Calu3 (cell line): ENCODE measurements around the gene MYO10. TPM values are rescaled to one million over a fixed set of nuclear protein-coding genes. Genes with fewer than 3 reads are reported as not detected.

ENCODE experiments used
- BruUV-seq: library from RNA; stranded (reverse); fragments of 400-500 nt; replicated peaks from 2 replicates; lab custom pipeline; 2021; lab: Mats Ljungman, UMichigan
- CTCF ChIA-PET: fragments of 300-600 bp; sonication (Branson Sonifier 250); formaldehyde crosslinking; loops from one replicate; lab custom pipeline; 2022; ENCODE audit warnings: antibody characterized with exemption; lab: Charles Lee
- DNase-seq: peaks from one replicate; pipeline ENCODE4 v3.0.0; 2022
- H3K27ac Mint-ChIP-seq: one replicate; pipeline ENCODE4 v1.8.0; 2022; ENCODE audit warnings: mixed read lengths; ENCODE audit not compliant: unreplicated experiment
- H3K27me3 Mint-ChIP-seq: one replicate; pipeline ENCODE4 v1.8.0; 2022; ENCODE audit warnings: mixed read lengths; ENCODE audit not compliant: unreplicated experiment
- H3K36me3 Mint-ChIP-seq: one replicate; pipeline ENCODE4 v1.8.0; 2022; ENCODE audit warnings: mild to moderate bottlenecking, moderate library complexity, mixed read lengths; ENCODE audit not compliant: insufficient read depth, unreplicated experiment
- H3K4me1 Mint-ChIP-seq: one replicate; pipeline ENCODE4 v1.8.0; 2022; ENCODE audit warnings: mild to moderate bottlenecking, low read depth, mixed read lengths; ENCODE audit not compliant: unreplicated experiment
- H3K4me3 Mint-ChIP-seq: one replicate; pipeline ENCODE4 v1.8.0; 2022; ENCODE audit warnings: mild to moderate bottlenecking, low read depth, moderate library complexity, mixed read lengths; ENCODE audit not compliant: unreplicated experiment
- H3K9me3 Mint-ChIP-seq: one replicate; pipeline ENCODE4 v1.8.0; 2022; ENCODE audit warnings: low read depth, mixed read lengths; ENCODE audit not compliant: unreplicated experiment
- intact Hi-C: fragments of 100-400 bp; cut with micrococcal nuclease; formaldehyde crosslinking; loops from one replicate; pipeline ENCODE4 v1.10.0; 2022; ENCODE audit not compliant: unreplicated experiment
- total RNA-seq: library from RNA; stranded (reverse); gene quantifications from 2 replicates; pipeline ENCODE4 v1.2.3, GENCODE V29; 2022
- TF ChIP-seq, protein P1 (sequence below): fragments of 200-600 bp; IDR thresholded peaks from one replicate; pipeline ENCODE4 v1.8.0; 2022; ENCODE audit warnings: antibody characterized with exemption; ENCODE audit not compliant: unreplicated experiment

MYO10 gene
- total RNA-seq, 1 experiment from 2014 or later = 101 TPM

- CTCF ChIA-PET = no interaction called here
- BruUV-seq = no TSS peak
Observed at GRCh38 chr5:16871746-16872339, 64.2 kb downstream of the MYO10 start.

DNA sequence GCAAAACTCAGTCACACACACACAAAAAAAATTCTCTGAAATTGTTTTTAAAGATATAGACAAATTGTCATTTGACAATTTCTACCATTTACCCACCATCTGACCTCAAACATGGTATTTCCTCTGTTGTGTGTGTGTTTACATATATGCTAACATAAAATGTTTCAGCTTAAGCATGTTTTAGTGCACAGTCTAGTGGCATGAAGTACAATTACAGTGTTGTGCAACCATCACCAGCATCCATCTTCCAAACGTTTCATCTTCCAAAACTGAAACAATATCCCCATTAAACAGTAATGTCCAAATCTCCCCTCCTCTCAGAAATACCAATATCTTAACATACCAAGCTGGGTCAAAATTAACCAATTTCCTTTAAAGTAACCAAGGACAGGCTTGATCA is 65.2 kb downstream of the MYO10 start:
- CTCF ChIA-PET = interaction anchor here (0.6 kb wide), 1 partner anchor 46 kb away, joined by 5 read pairs; no protein-coding TSS in a partner anchor
- intact Hi-C loops = no loop called here
- no peak overlapping the region for H3K4me3 Mint-ChIP-seq
- peaks cover 49% of the 10 kb centered on the region for H3K36me3 Mint-ChIP-seq
- no TSS peak for BruUV-seq
- peak overlapping the region; percentile 17 for H3K27ac Mint-ChIP-seq
- TF ChIP-seq, protein P1, sequence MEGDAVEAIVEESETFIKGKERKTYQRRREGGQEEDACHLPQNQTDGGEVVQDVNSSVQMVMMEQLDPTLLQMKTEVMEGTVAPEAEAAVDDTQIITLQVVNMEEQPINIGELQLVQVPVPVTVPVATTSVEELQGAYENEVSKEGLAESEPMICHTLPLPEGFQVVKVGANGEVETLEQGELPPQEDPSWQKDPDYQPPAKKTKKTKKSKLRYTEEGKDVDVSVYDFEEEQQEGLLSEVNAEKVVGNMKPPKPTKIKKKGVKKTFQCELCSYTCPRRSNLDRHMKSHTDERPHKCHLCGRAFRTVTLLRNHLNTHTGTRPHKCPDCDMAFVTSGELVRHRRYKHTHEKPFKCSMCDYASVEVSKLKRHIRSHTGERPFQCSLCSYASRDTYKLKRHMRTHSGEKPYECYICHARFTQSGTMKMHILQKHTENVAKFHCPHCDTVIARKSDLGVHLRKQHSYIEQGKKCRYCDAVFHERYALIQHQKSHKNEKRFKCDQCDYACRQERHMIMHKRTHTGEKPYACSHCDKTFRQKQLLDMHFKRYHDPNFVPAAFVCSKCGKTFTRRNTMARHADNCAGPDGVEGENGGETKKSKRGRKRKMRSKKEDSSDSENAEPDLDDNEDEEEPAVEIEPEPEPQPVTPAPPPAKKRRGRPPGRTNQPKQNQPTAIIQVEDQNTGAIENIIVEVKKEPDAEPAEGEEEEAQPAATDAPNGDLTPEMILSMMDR = no peak
- DNase-seq = no peak
- H3K27me3 Mint-ChIP-seq = no peaks in the 10 kb centered on the region
- peaks cover 16% of the 10 kb centered on the region for H3K4me1 Mint-ChIP-seq
- peaks cover 5% of the 10 kb centered on the region for H3K9me3 Mint-ChIP-seq

More at GRCh38 chr5:16871746-16872339, 64.2 kb downstream of the MYO10 start:
- TF ChIP-seq, protein P1 = no peak
- intact Hi-C loops = no loop called here
- peaks cover 5% of the 10 kb centered on the region for H3K9me3 Mint-ChIP-seq
- H3K36me3 Mint-ChIP-seq = peaks cover 49% of the 10 kb centered on the region
- DNase-seq = no peak
- no peaks in the 10 kb centered on the region for H3K27me3 Mint-ChIP-seq
- H3K27ac Mint-ChIP-seq = no peak overlapping the region
- peaks cover 16% of the 10 kb centered on the region for H3K4me1 Mint-ChIP-seq
- H3K4me3 Mint-ChIP-seq = no peak overlapping the region

DNA sequence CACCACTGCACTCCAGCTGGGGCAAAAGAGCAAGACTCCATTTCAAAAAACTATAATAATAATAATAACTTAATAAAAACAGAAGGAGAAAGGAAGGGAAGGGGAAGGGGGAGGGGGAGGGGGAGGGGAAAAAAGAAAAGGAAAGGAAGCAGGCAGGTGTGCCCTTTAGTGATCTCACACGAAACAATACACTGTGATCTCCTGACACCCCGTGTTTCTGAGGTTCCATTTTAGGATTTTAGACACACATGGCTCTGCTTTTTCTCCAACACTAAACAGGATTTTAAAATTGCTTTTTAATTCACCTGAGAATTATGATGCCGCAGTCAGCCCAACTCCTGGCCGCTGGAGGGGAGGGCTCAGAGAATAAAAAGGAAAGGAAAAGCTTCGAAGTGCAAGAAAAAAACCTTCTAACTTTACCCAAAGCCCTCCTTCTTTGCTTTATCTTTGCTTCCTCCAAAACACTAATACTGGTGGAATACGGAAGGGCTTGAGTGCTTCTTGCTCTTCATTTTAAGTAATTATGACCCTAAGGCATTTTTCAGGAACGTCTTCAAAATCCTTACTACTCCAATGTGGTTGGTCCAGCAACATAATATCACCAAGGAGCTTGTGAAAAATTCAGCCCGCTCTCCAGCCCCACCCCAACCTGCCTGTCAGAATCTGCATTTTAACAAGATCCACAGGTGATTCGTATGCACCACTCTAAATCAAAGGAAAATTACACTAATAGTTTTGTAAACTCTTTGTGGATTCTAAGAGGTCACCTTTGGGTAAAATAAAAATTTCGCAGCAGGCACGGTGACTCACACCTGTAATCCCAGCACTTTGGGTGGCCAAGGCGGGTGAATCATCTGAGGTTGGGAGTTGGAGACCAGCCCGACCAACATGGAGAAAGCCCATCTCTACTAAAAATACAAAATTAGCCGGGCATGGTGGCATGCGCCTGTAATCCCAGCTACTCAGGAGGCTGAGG is 66.0 kb downstream of the MYO10 start:
- BruUV-seq = no TSS peak
- CTCF ChIA-PET = interaction anchor here (0.6 to 0.7 kb wide), 2 partner anchors 46 to 1984 kb away, joined by 3 to 5 read pairs; no protein-coding TSS in a partner anchor
- Mint-ChIP-seq H3K27ac (peak overlapping the region; percentile 31), H3K36me3 (peaks cover 45% of the 10 kb centered on the region), H3K4me3 (no peak overlapping the region), H3K4me1 (peaks cover 16% of the 10 kb centered on the region), H3K27me3 (no peaks in the 10 kb centered on the region), H3K9me3 (peaks cover 5% of the 10 kb centered on the region)
- intact Hi-C loops = no loop called here
- DNase-seq = peak; percentile 43
- TF ChIP-seq, protein P1 = no peak

- no peak overlapping the region for H3K4me3 Mint-ChIP-seq
- TF ChIP-seq, protein P1 = no peak
- no peak overlapping the region for H3K27ac Mint-ChIP-seq
- CTCF ChIA-PET = no interaction called here
- H3K27me3 Mint-ChIP-seq = no peaks in the 10 kb centered on the region
- peaks cover 2% of the 10 kb centered on the region for H3K9me3 Mint-ChIP-seq
- peaks cover 45% of the 10 kb centered on the region for H3K36me3 Mint-ChIP-seq
- H3K4me1 Mint-ChIP-seq = peaks cover 34% of the 10 kb centered on the region
- DNase-seq = no peak
- no TSS peak for BruUV-seq
- intact Hi-C loops = no loop called here
Observed at GRCh38 chr5:16867577-16867953, 68.5 kb downstream of the MYO10 start.
